GM12865 (cell line): ENCODE measurements around the gene CD248.
A peak's percentile ranks its signal among the peaks of the same experiment; 100 is the strongest.

ENCODE experiments used
- DNase-seq: peaks from one replicate; pipeline ENCODE4 v3.0.0; 2010; ENCODE audit warnings: low read depth
- H3K4me3 ChIP-seq: 2 replicates; pipeline ENCODE4 v1.5.1; 2011; ENCODE audit warnings: mild to moderate bottlenecking, low read depth, low read length, control low read depth
- CTCF ChIP-seq: IDR thresholded peaks from 2 replicates; pipeline ENCODE4 v1.5.1; 2011; ENCODE audit warnings: low read length, control low read depth, low read depth, inconsistent platforms; ENCODE audit not compliant: insufficient read depth; ENCODE audit errors: missing control alignments

The CD248 gene

GRCh38 chr11:66346476-66347424 is 29.9 kb upstream of the CD248 start:
- TF ChIP-seq CTCF = no peak
- peak overlapping the region; percentile 95 for H3K4me3 ChIP-seq
- no peak for DNase-seq

- no peak for TF ChIP-seq CTCF
- DNase-seq = no peak
- H3K4me3 ChIP-seq = peak overlapping the region; percentile 99
These were observed 28.4 kb upstream of the CD248 start for GRCh38 chr11:66345316-66345649.

GRCh38 chr11:66344550-66345315 is 27.9 kb upstream of the CD248 start, which contains the start of gene BRMS1:
Gene BRMS1, minus strand, starts transcription at chr11:66345104. Its CDS starts 2,870 bp downstream, at chr11:66342234.
- peak; percentile 11 for TF ChIP-seq CTCF

GRCh38 chr11:66343176-66343575 is 26.3 kb upstream of the CD248 start:
- no peak overlapping the region for H3K4me3 ChIP-seq
- TF ChIP-seq CTCF = no peak
- DNase-seq = no peak

More at GRCh38 chr11:66344550-66345315, 27.9 kb upstream of the CD248 start, which contains the start of gene BRMS1:
- H3K4me3 ChIP-seq = peak within 1 kb of the TSS; percentile 99
- DNase-seq = peak; percentile 96

GRCh38 chr11:66341502-66342126 is 24.8 kb upstream of the CD248 start:
- H3K4me3 ChIP-seq = no peak overlapping the region
- no peak for DNase-seq
- TF ChIP-seq CTCF = no peak

GRCh38 chr11:66340596-66341501 is 24.0 kb upstream of the CD248 start:
- H3K4me3 ChIP-seq = no peak overlapping the region
- no peak for DNase-seq
- TF ChIP-seq CTCF = no peak
